ENCODE data around the gene SLC22A4. TPM values are rescaled to one million over a fixed set of nuclear protein-coding genes. Genes with fewer than 3 reads are reported as not detected.
A peak's percentile ranks its signal among the peaks of the same experiment; 100 is the strongest.

SLC22A4 gene
- total RNA-seq, 6 donors from 2014 or later, result 3.9 to 17.8 (median 8.1) TPM

- Histone ChIP-seq H3K27me3 (no peaks in the 10 kb centered on the region), H3K27ac (no peak overlapping the region), H3K9me3 (no peaks in the 10 kb centered on the region), H3K4me3 (peak overlapping the region in 2 of 4 donors; percentile 20 to 26), H3K4me1 (peaks cover 0 to 7% (median 6%) of the 10 kb centered on the region in 4 donors), H3K36me3 (no peaks in the 10 kb centered on the region)
- TF ChIP-seq POLR2A (IDR thresholded peaks at IDR 0.05), result no peak
- no peak for TF ChIP-seq POLR2AphosphoS5 (IDR thresholded peaks at IDR 0.05)
- peak; percentile 61 to 87 (median 74) for TF ChIP-seq CTCF (IDR thresholded peaks at IDR 0.05)
- TF ChIP-seq EP300 (IDR thresholded peaks at IDR 0.05), result no peak
- peak in 1 of 2 donors; percentile 47 for ATAC-seq (ENCODE audit: low FRiP score in 2 of 2)
- 53 to 60% methylated on average over 36 to 37 of the region's 37 CpGs for WGBS, 2 donors
- DNase-seq, result peak; percentile 45 to 75
Measured at GRCh38 chr5:132272311-132273210, 21.6 kb upstream of the SLC22A4 start.

DNA sequence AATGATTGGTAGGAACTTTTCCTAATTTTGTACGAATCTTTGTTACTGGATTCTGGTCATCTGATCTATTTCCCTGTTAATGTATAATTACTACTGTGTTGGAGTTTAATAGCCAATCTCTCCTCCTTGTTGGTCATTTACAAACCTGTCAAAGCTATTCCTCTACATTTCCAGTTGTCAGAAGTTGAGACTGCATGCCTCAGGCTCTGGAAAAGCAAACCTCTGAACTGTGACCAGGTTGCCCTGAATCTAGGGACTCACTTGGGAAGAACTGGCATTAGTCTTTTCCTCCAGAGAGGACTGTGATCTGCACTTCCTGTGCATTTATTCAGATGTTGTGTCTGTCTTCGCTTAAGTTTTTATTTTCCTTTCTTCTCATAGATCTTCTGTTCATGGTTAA lies 20.6 kb upstream of the SLC22A4 start:
- Histone ChIP-seq H3K36me3 (no peaks in the 10 kb centered on the region), H3K4me1 (peaks cover 0 to 7% (median 6%) of the 10 kb centered on the region in 4 donors), H3K4me3 (no peak overlapping the region), H3K9me3 (no peaks in the 10 kb centered on the region), H3K27me3 (no peaks in the 10 kb centered on the region), H3K27ac (no peak overlapping the region)
- no peak for TF ChIP-seq CTCF (IDR thresholded peaks at IDR 0.05)
- no peak for TF ChIP-seq EP300 (IDR thresholded peaks at IDR 0.05)
- TF ChIP-seq POLR2AphosphoS5 (IDR thresholded peaks at IDR 0.05), result no peak
- TF ChIP-seq POLR2A (IDR thresholded peaks at IDR 0.05), result no peak
- WGBS, 2 donors, result 84 to 87% methylated on average over 2 of the region's 2 CpGs
- no peak for ATAC-seq (ENCODE audit: low FRiP score in 2 of 2)
- DNase-seq, result no peak

DNA sequence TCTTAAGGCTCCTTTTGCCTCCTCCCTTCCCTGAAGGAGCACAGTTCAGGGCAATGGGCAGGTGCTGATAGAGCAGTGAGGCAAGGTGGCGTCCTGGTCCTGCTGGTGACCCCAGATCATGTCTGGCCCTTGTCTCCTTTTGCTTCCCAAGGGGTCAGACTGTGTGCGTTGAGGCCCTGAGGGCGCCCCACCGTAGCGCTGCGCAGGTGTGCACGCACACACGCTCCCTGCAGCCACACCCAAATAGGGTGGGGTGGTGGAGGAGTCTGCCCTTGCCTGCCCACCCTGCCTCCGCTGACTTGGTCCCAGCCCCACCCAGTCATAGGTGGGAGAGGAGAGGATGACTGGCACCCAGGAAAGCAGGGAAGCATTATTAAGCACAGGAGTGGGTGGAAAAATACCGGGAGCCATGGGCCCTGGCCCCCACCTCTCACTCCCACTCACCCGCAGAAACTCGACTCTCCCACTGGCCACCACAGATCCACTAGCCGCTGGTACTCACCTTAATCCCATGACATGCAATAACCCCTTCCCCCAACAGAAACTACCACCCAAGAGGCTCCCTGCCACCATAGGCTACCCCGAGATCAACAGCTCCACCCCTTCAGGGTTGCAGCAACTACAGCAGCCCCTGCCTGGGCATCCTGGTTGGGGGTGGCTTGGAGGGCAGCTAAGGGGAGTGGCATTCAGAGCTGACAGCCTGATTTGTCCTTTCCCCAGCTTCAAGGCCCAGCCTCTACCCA lies 20.0 kb upstream of the SLC22A4 start:
- Histone ChIP-seq H3K27ac (no peak overlapping the region), H3K36me3 (no peaks in the 10 kb centered on the region), H3K4me3 (no peak overlapping the region), H3K4me1 (peaks cover 0 to 7% (median 6%) of the 10 kb centered on the region in 4 donors), H3K27me3 (no peaks in the 10 kb centered on the region), H3K9me3 (no peaks in the 10 kb centered on the region)
- ATAC-seq (ENCODE audit: low FRiP score in 2 of 2), result no peak
- no peak for TF ChIP-seq CTCF (IDR thresholded peaks at IDR 0.05)
- no peak for TF ChIP-seq POLR2AphosphoS5 (IDR thresholded peaks at IDR 0.05)
- TF ChIP-seq EP300 (IDR thresholded peaks at IDR 0.05), result no peak
- TF ChIP-seq POLR2A (IDR thresholded peaks at IDR 0.05), result no peak
- DNase-seq, result peak; percentile 8 to 63
- 82 to 88% methylated on average over 10 to 14 of the region's 14 CpGs for WGBS, 2 donors

- H3K9me3 ChIP-seq, result no peaks in the 10 kb centered on the region
- no peak for DNase-seq
- no peak for ATAC-seq (ENCODE audit: low FRiP score in 2 of 2)
- H3K36me3 ChIP-seq, result no peaks in the 10 kb centered on the region
- 93% methylated on average over 5 of the region's 5 CpGs for WGBS, 2 donors
- TF ChIP-seq EP300 (IDR thresholded peaks at IDR 0.05), result no peak
- TF ChIP-seq POLR2AphosphoS5 (IDR thresholded peaks at IDR 0.05), result no peak
- no peak for TF ChIP-seq POLR2A (IDR thresholded peaks at IDR 0.05)
- TF ChIP-seq CTCF (IDR thresholded peaks at IDR 0.05), result no peak
- peaks cover 0 to 7% (median 6%) of the 10 kb centered on the region in 4 donors for H3K4me1 ChIP-seq
- H3K27ac ChIP-seq, result no peak overlapping the region
- H3K4me3 ChIP-seq, result no peak overlapping the region
- no peaks in the 10 kb centered on the region for H3K27me3 ChIP-seq
Measured at GRCh38 chr5:132275367-132276220, 18.6 kb upstream of the SLC22A4 start.

Data from upper lobe of left lung (tissue), 6 donors.